CD4-positive, alpha-beta T cell treated with Interleukin-15 for 1 hour (primary cell): ENCODE results near the gene GALNT3.

Experiments used
- DNase-seq: peaks from one replicate; pipeline ENCODE4 v3.0.0-alpha.2; 2020

The GALNT3 gene

GRCh38 chr2:165793779-165794535 lies at the start of gene GALNT3:
Gene GALNT3 (minus strand): TSS chr2:165794247. CDS start chr2:165770700, 23,547 bp downstream.
- peak; percentile 33 for DNase-seq

GRCh38 chr2:165843351-165843750 lies 49.3 kb upstream of the GALNT3 start:
- no peak for DNase-seq

GRCh38 chr2:165840333-165840958 lies 46.4 kb upstream of the GALNT3 start:
- DNase-seq = no peak

GRCh38 chr2:165839610-165840009 lies 45.6 kb upstream of the GALNT3 start:
- no peak for DNase-seq

- no peak for DNase-seq
Observed at GRCh38 chr2:165837122-165837521, 43.1 kb upstream of the GALNT3 start.

- no peak for DNase-seq
Observed at GRCh38 chr2:165835363-165835762, 41.3 kb upstream of the GALNT3 start.

- no peak for DNase-seq
Observed at GRCh38 chr2:165833156-165833555, 39.1 kb upstream of the GALNT3 start.

GRCh38 chr2:165827921-165828276 lies 33.9 kb upstream of the GALNT3 start:
- DNase-seq = no peak

GRCh38 chr2:165827016-165827920 lies 33.2 kb upstream of the GALNT3 start:
- no peak for DNase-seq

- DNase-seq = no peak
Observed at GRCh38 chr2:165825041-165825440, 31.0 kb upstream of the GALNT3 start.

- no peak for DNase-seq
Observed at GRCh38 chr2:165820296-165820695, 26.2 kb upstream of the GALNT3 start.

GRCh38 chr2:165818920-165819319 lies 24.9 kb upstream of the GALNT3 start:
- DNase-seq = no peak

GRCh38 chr2:165815299-165816141 lies 21.5 kb upstream of the GALNT3 start:
- no peak for DNase-seq

- DNase-seq = no peak
Observed at GRCh38 chr2:165814473-165814872, 20.4 kb upstream of the GALNT3 start.

GRCh38 chr2:165811592-165812370 lies 17.7 kb upstream of the GALNT3 start:
- DNase-seq = no peak

- DNase-seq = no peak
Observed at GRCh38 chr2:165810418-165810817, 16.4 kb upstream of the GALNT3 start.

- DNase-seq = no peak
Observed at GRCh38 chr2:165804719-165805118, 10.7 kb upstream of the GALNT3 start.

- DNase-seq = no peak
Observed at GRCh38 chr2:165803123-165803760, 9.2 kb upstream of the GALNT3 start.

- no peak for DNase-seq
Observed at GRCh38 chr2:165801176-165801575, 7.1 kb upstream of the GALNT3 start.

- DNase-seq = no peak
Observed at GRCh38 chr2:165796819-165797530, 2.9 kb upstream of the GALNT3 start.

GRCh38 chr2:165796129-165796528 lies 2.1 kb upstream of the GALNT3 start:
- no peak for DNase-seq
